ENCODE results near the gene NSMF.

NSMF gene

DNA sequence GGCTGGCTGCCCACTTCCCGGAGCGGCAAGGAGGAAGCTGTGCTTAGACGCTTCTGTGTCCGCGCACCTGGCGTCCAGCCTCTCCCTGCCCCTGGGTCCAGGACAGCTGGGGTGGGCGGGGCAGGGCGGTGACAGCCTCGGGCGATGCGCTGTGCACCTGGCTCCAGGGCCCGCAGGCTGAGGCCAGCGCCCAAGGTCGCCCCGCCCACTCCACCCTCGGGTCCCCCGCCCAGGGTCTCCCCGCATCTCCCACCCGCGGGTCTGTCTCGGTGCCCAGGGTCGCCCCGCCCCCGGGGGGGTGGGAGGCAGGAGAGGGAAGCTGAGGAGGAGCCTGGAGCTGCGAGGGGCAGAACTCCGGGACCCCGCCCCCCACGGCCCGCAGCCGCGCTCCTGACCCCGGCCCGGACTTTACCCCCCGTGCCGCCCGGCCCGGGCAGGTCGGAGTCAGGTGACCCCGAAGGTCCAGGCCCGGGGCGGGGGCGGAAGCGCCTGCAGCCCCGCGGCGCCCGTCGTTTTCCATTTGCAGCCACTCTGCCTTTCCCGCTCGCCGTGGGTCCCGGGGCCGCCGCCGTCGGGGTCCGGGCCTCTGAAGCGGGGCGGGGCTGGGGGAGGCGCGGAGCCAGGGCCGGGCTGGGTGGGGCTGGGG lies 17.7 kb downstream of the NSMF start, which contains the start of gene ENTPD8:
Gene ENTPD8 (minus strand): TSS at position 69 of the 646 bp plus-strand sequence. CDS start 3,072 bp downstream, outside the sequence.
- no peaks in the 10 kb centered on the region for H3K36me3 ChIP-seq (ENCODE audit: control insufficient read depth in 4 of 4, insufficient read depth in 4 of 4, low read length in 3 of 4)
- no peaks in the 10 kb centered on the region for H3K9me3 ChIP-seq (ENCODE audit: control extremely low read depth in 1 of 5, control insufficient read depth in 4 of 5, insufficient read depth in 2 of 5, low read depth in 1 of 5, low read length in 4 of 5)
- under 1% methylated on average over 28 of the region's 62 CpGs for WGBS (ENCODE audit: insufficient coverage)
- peak within 1 kb of the TSS in 5 of 7 experiments; percentile 6 to 68 (median 56) for H3K4me3 ChIP-seq (ENCODE audit: control insufficient read depth in 1 of 7, extremely low read depth in 1 of 7, insufficient read depth in 4 of 7, low read depth in 2 of 7, low read length in 6 of 7)
- DNase-seq = peak; percentile 42 to 67 (median 51)
- ChIA-PET POLR2A (no interaction called here), CTCF (interaction anchor here (1.3 to 5.0 kb wide), 3 partner anchors 18 to 144 kb away, joined by 3 to 33 read pairs (median 5); partner anchors contain the start of genes EXD3 and NOXA1)
- H3K4me1 ChIP-seq (ENCODE audit: control extremely low read depth in 1 of 4, control insufficient read depth in 4 of 4, insufficient read depth in 4 of 4, low read length in 3 of 4) = peaks cover 0 to 15% (median 8%) of the 10 kb centered on the region in 4 experiments
- H3K27me3 ChIP-seq (replicated peaks in 2 of 5; ENCODE audit: control insufficient read depth in 4 of 5, insufficient read depth in 5 of 5, low read length in 4 of 5) = peaks cover 0 to 2% (median 0%) of the 10 kb centered on the region in 5 experiments
- no peak within 1 kb of the TSS for H3K27ac ChIP-seq (ENCODE audit: insufficient read depth in 1 of 2, low read depth in 1 of 2, low read length in 2 of 2, poor library complexity in 1 of 2, severe bottlenecking in 2 of 2)

- no peak overlapping the region for H3K27ac ChIP-seq (ENCODE audit: insufficient read depth in 1 of 2, low read depth in 1 of 2, low read length in 2 of 2, poor library complexity in 1 of 2, severe bottlenecking in 2 of 2)
- H3K27me3 ChIP-seq (replicated peaks in 2 of 5; ENCODE audit: control insufficient read depth in 4 of 5, insufficient read depth in 5 of 5, low read length in 4 of 5) = peaks cover 0 to 2% (median 0%) of the 10 kb centered on the region in 5 experiments
- WGBS (ENCODE audit: insufficient coverage) = 80% methylated on average over 18 of the region's 18 CpGs
- H3K9me3 ChIP-seq (ENCODE audit: control extremely low read depth in 1 of 5, control insufficient read depth in 4 of 5, insufficient read depth in 2 of 5, low read depth in 1 of 5, low read length in 4 of 5) = no peaks in the 10 kb centered on the region
- no peak overlapping the region for H3K4me3 ChIP-seq (ENCODE audit: control insufficient read depth in 1 of 7, extremely low read depth in 1 of 7, insufficient read depth in 4 of 7, low read depth in 2 of 7, low read length in 6 of 7)
- DNase-seq = no peak
- ChIA-PET POLR2A (no interaction called here), CTCF (no interaction called here)
- H3K4me1 ChIP-seq (ENCODE audit: control extremely low read depth in 1 of 4, control insufficient read depth in 4 of 4, insufficient read depth in 4 of 4, low read length in 3 of 4) = peaks cover 0 to 25% (median 14%) of the 10 kb centered on the region in 4 experiments
- no peaks in the 10 kb centered on the region for H3K36me3 ChIP-seq (ENCODE audit: control insufficient read depth in 4 of 4, insufficient read depth in 4 of 4, low read length in 3 of 4)
These were observed 19.9 kb downstream of the NSMF start for GRCh38 chr9:137439158-137439714.

DNA sequence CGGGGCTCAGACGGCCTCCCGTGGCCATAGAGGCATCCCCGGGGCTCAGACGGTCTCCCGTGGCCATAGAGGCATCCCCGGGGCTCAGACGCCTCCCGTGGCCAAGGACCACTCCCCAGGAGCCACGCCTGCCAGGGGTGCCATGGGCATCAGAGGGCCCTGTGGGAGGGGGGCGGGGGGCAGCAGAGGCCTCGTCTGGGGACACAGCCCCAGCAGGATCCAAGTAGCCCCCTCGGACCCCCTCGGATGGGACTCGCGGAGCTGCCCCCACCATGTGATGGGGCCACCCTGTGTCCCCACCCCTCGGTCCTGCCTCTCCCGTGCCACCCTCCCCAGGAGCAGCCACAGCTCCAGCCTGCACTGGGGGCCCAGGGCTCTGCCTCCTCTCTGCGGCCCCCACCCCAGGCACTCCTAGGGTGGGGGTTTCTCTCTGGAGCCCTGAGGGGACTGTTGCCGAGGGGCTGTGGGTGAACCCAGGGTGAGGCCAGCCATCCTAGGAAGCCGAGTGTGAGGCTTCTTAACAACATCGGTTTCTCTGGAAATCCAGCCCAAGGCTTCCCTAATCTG lies 20.5 kb downstream of the NSMF start:
- ChIA-PET POLR2A (no interaction called here), CTCF (no interaction called here)
- Histone ChIP-seq H3K4me1 (ENCODE audit: control extremely low read depth in 1 of 4, control insufficient read depth in 4 of 4, insufficient read depth in 4 of 4, low read length in 3 of 4) (peaks cover 0 to 31% (median 17%) of the 10 kb centered on the region in 4 experiments), H3K4me3 (ENCODE audit: control insufficient read depth in 1 of 7, extremely low read depth in 1 of 7, insufficient read depth in 4 of 7, low read depth in 2 of 7, low read length in 6 of 7) (no peak overlapping the region), H3K27me3 (replicated peaks in 2 of 5; ENCODE audit: control insufficient read depth in 4 of 5, insufficient read depth in 5 of 5, low read length in 4 of 5) (peaks cover 0 to 2% (median 0%) of the 10 kb centered on the region in 5 experiments), H3K9me3 (ENCODE audit: control extremely low read depth in 1 of 5, control insufficient read depth in 4 of 5, insufficient read depth in 2 of 5, low read depth in 1 of 5, low read length in 4 of 5) (no peaks in the 10 kb centered on the region), H3K36me3 (ENCODE audit: control insufficient read depth in 4 of 4, insufficient read depth in 4 of 4, low read length in 3 of 4) (no peaks in the 10 kb centered on the region), H3K27ac (ENCODE audit: insufficient read depth in 1 of 2, low read depth in 1 of 2, low read length in 2 of 2, poor library complexity in 1 of 2, severe bottlenecking in 2 of 2) (no peak overlapping the region)
- WGBS (ENCODE audit: insufficient coverage) = 90% methylated on average over 17 of the region's 22 CpGs
- DNase-seq = no peak

DNA sequence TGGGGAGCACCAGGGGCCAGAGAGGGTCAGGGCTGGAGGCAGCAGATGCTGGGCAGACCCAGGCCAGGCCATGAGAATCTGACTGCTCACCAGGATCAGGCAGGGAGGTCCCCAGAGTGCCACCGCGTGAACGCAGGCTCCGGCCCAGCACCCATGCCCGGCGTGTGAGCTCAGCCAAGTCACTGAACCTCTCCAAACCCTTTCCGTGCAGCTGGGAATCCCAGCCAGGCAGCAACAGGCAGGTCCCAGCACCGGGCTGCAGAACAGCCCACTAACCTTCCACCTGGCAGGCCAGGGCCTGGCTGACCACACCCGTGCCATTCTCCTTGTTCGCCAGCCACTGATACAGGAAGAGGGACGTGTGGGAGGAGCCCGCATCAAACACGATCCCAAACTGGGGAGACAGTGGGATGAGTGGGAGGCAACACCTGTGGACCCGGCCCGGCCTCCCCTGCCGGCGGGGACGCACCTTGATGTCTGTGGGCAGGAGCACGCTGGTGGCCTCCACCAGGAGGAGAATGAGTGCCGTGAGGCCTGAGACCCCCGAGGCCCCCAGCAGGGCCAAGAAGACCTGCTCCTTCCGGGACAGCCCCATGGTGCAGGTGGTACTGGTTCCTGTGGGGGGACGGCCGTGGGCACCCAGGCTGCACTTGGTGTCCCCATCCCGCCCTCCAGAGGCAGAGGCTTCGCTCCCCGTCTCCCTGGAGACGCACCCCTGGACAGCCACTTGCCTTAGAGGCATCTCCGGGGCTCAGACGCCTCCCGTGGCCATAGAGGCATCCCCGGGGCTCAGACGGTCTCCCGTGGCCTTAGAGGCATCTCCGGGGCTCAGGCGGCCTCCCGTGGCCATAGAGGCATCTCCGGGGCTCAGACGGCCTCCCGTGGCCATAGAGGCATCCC lies 21.2 kb downstream of the NSMF start:
- POLR2A ChIA-PET = no interaction called here
- no peaks in the 10 kb centered on the region for H3K9me3 ChIP-seq (ENCODE audit: control extremely low read depth in 1 of 5, control insufficient read depth in 4 of 5, insufficient read depth in 2 of 5, low read depth in 1 of 5, low read length in 4 of 5)
- no peaks in the 10 kb centered on the region for H3K36me3 ChIP-seq (ENCODE audit: control insufficient read depth in 4 of 4, insufficient read depth in 4 of 4, low read length in 3 of 4)
- WGBS (ENCODE audit: insufficient coverage) = 93% methylated on average over 35 of the region's 40 CpGs
- H3K27ac ChIP-seq (ENCODE audit: insufficient read depth in 1 of 2, low read depth in 1 of 2, low read length in 2 of 2, poor library complexity in 1 of 2, severe bottlenecking in 2 of 2) = no peak overlapping the region
- H3K4me3 ChIP-seq (ENCODE audit: control insufficient read depth in 1 of 7, extremely low read depth in 1 of 7, insufficient read depth in 4 of 7, low read depth in 2 of 7, low read length in 6 of 7) = no peak overlapping the region
- no peak for DNase-seq
- CTCF ChIA-PET = interaction anchor here (1.1 kb wide), 1 partner anchor 151 kb away, joined by 5 read pairs; no protein-coding TSS in a partner anchor
- peaks cover 0 to 37% (median 20%) of the 10 kb centered on the region in 4 experiments for H3K4me1 ChIP-seq (ENCODE audit: control extremely low read depth in 1 of 4, control insufficient read depth in 4 of 4, insufficient read depth in 4 of 4, low read length in 3 of 4)
- H3K27me3 ChIP-seq (replicated peaks in 2 of 5; ENCODE audit: control insufficient read depth in 4 of 5, insufficient read depth in 5 of 5, low read length in 4 of 5) = peaks cover 0 to 2% (median 0%) of the 10 kb centered on the region in 5 experiments

GRCh38 chr9:137436761-137437600 lies 22.2 kb downstream of the NSMF start:
- no peak for DNase-seq
- ChIA-PET CTCF (interaction anchor here (1.1 to 1.3 kb wide), 2 partner anchors 13 to 150 kb away, joined by 5 read pairs; partner anchors contain the start of gene NOXA1), POLR2A (interaction anchor here (2.1 kb wide), 1 partner anchor 12 kb away, joined by 4 read pairs; no protein-coding TSS in a partner anchor)
- Histone ChIP-seq H3K36me3 (ENCODE audit: control insufficient read depth in 4 of 4, insufficient read depth in 4 of 4, low read length in 3 of 4) (no peaks in the 10 kb centered on the region), H3K4me3 (ENCODE audit: control insufficient read depth in 1 of 7, extremely low read depth in 1 of 7, insufficient read depth in 4 of 7, low read depth in 2 of 7, low read length in 6 of 7) (no peak overlapping the region), H3K4me1 (ENCODE audit: control extremely low read depth in 1 of 4, control insufficient read depth in 4 of 4, insufficient read depth in 4 of 4, low read length in 3 of 4) (peaks cover 0 to 37% (median 21%) of the 10 kb centered on the region in 4 experiments), H3K9me3 (ENCODE audit: control extremely low read depth in 1 of 5, control insufficient read depth in 4 of 5, insufficient read depth in 2 of 5, low read depth in 1 of 5, low read length in 4 of 5) (no peaks in the 10 kb centered on the region), H3K27me3 (replicated peaks in 2 of 5; ENCODE audit: control insufficient read depth in 4 of 5, insufficient read depth in 5 of 5, low read length in 4 of 5) (no peaks in the 10 kb centered on the region), H3K27ac (ENCODE audit: insufficient read depth in 1 of 2, low read depth in 1 of 2, low read length in 2 of 2, poor library complexity in 1 of 2, severe bottlenecking in 2 of 2) (no peak overlapping the region)
- 96% methylated on average over 24 of the region's 24 CpGs for WGBS (ENCODE audit: insufficient coverage)

All from common myeloid progenitor, CD34-positive (primary cell).